GM12864 (cell line): ENCODE data around the gene COL18A1.

Source experiments
- DNase-seq: peaks from one replicate; pipeline ENCODE4 v3.0.0-alpha.2; 2011; ENCODE audit warnings: low read depth
- H3K4me3 ChIP-seq: 2 replicates; pipeline ENCODE4 v1.5.1; 2011; ENCODE audit warnings: mild to moderate bottlenecking, low read depth, low read length, control low read depth
- CTCF ChIP-seq: IDR thresholded peaks from 2 replicates; pipeline ENCODE4 v1.5.1; 2011; ENCODE audit warnings: low read depth, mild to moderate bottlenecking, moderate library complexity, low read length, control low read depth, inconsistent platforms; ENCODE audit errors: missing control alignments

Gene COL18A1

GRCh38 chr21:45449658-45450422 lies 44.9 kb downstream of the COL18A1 start:
- TF ChIP-seq CTCF: no peak
- no peak overlapping the region for H3K4me3 ChIP-seq
- DNase-seq: no peak

GRCh38 chr21:45450423-45451090 lies 45.6 kb downstream of the COL18A1 start:
- no peak for TF ChIP-seq CTCF
- DNase-seq: no peak

GRCh38 chr21:45451091-45451740 lies 46.3 kb downstream of the COL18A1 start:
- DNase-seq: no peak
- no peak overlapping the region for H3K4me3 ChIP-seq
- TF ChIP-seq CTCF: no peak

More at GRCh38 chr21:45450423-45451090, 45.6 kb downstream of the COL18A1 start:
- H3K4me3 ChIP-seq: no peak overlapping the region

- no peak overlapping the region for H3K4me3 ChIP-seq
- no peak for DNase-seq
- no peak for TF ChIP-seq CTCF
Observed at GRCh38 chr21:45451771-45452182, 46.8 kb downstream of the COL18A1 start.

- no peak for DNase-seq
- TF ChIP-seq CTCF: no peak
Observed at GRCh38 chr21:45452696-45453307, 47.8 kb downstream of the COL18A1 start.

GRCh38 chr21:45453308-45453950 lies 48.5 kb downstream of the COL18A1 start:
- DNase-seq: no peak
- no peak for TF ChIP-seq CTCF
- H3K4me3 ChIP-seq: no peak overlapping the region

More at GRCh38 chr21:45452696-45453307, 47.8 kb downstream of the COL18A1 start:
- no peak overlapping the region for H3K4me3 ChIP-seq
